HepG2 (cell line): ENCODE results near the gene TBL3. TPM values are rescaled to one million over a fixed set of nuclear protein-coding genes. Genes with fewer than 3 reads are reported as not detected.

Experiments
- CENPX ChIP-seq: sonication (generic); formaldehyde crosslinking; IDR thresholded peaks from 2 replicates; pipeline ENCODE4 v1.9.0; 2021; ENCODE audit warnings: mild to moderate bottlenecking, missing genetic modification reagents, moderate library complexity
- ELF1 ChIP-seq: sonication (generic); formaldehyde crosslinking; IDR thresholded peaks from 2 replicates; pipeline ENCODE4 v1.4.0; 2020; ENCODE audit warnings: missing genetic modification reagents
- FUBP1 ChIP-seq: sonication (generic); formaldehyde crosslinking; IDR thresholded peaks from 2 replicates; pipeline ENCODE4 v1.5.1; 2020; ENCODE audit warnings: missing genetic modification reagents, mild to moderate bottlenecking, borderline replicate concordance
- MXD4 ChIP-seq: IDR thresholded peaks from 2 replicates; pipeline ENCODE4 v1.6.1; 2016; ENCODE audit warnings: mild to moderate bottlenecking, missing biosample characterization, missing genetic modification reagents
- REPIN1 ChIP-seq: sonication (generic); formaldehyde crosslinking; IDR thresholded peaks from 2 replicates; pipeline ENCODE4 v1.8.0; 2022; ENCODE audit warnings: missing genetic modification reagents, low read depth, mild to moderate bottlenecking, borderline replicate concordance
- TCF7 ChIP-seq: sonication (generic); IDR thresholded peaks from 2 replicates; pipeline ENCODE4 v1.6.1; 2016; ENCODE audit warnings: antibody characterized with exemption, low read depth
- THYN1 ChIP-seq: sonication (generic); formaldehyde crosslinking; IDR thresholded peaks from 2 replicates; pipeline ENCODE4 v1.8.1; 2023; ENCODE audit warnings: low read depth, mild to moderate bottlenecking, moderate library complexity, missing genetic modification reagents, borderline replicate concordance
- ZNF251 ChIP-seq: sonication (generic); formaldehyde crosslinking; IDR thresholded peaks from 2 replicates; pipeline ENCODE4 v1.9.0; 2021; ENCODE audit warnings: mild to moderate bottlenecking, missing genetic modification reagents
- ZNF253 ChIP-seq: sonication (generic); formaldehyde crosslinking; IDR thresholded peaks from 2 replicates; pipeline ENCODE4 v1.8.0; 2022; ENCODE audit warnings: mild to moderate bottlenecking, missing genetic modification reagents, borderline replicate concordance
- ZNF678 ChIP-seq: sonication (generic); formaldehyde crosslinking; IDR thresholded peaks from 2 replicates; pipeline ENCODE4 v1.4.0; 2020; ENCODE audit warnings: mild to moderate bottlenecking, missing genetic modification reagents
- polyA plus RNA-seq, 8 experiments: library from polyadenylated mRNA; depleted of rRNA in 3 of 8; stranded (reverse) in 7 of 8; unstranded in 1 of 8; fragments of >200 nt; fragmentation: Illumina TruSeq in 4 of 8; extraction: Trizol in 4 of 8; gene quantifications; 2 replicates each; pipeline versions ENCODE4 v1.2.1 to v1.2.3, GENCODE V29; 2011 to 2016; ENCODE audit warnings: low read depth in 4 of 8, missing spikeins in 1 of 8, mixed read lengths in 1 of 8; ENCODE audit not compliant: insufficient read depth in 1 of 8
- total RNA-seq, 5 experiments: library from RNA; depleted of rRNA; stranded (reverse); fragments of >200 nt; fragmentation: Illumina TruSeq; extraction: Trizol; gene quantifications; 2 replicates each; pipeline ENCODE4 v1.2.3, GENCODE V29; 2016; ENCODE audit warnings: low read depth in 1 of 5
- TF ChIP-seq, protein P1 (sequence below), 2 experiments: fragments of 450-650 bp in 1 of 2; sonication (generic) in 1 of 2; formaldehyde crosslinking in 1 of 2; IDR thresholded peaks; 2 replicates each; pipeline versions ENCODE4 v1.6.1 to v1.8.0; 2016 to 2022; ENCODE audit warnings: antibody characterized with exemption in 1 of 2, mild to moderate bottlenecking in 1 of 2, missing genetic modification reagents in 1 of 2
- TF ChIP-seq, protein P2 (sequence below): sonication (generic); formaldehyde crosslinking; IDR thresholded peaks from 2 replicates; pipeline ENCODE4 v1.5.1; 2020; ENCODE audit warnings: mild to moderate bottlenecking, missing genetic modification reagents, moderate library complexity

Gene TBL3
- total and polyA plus RNA-seq, 2 of the 13 experiments (the other 11 are each of a cell fraction or from before 2014, with no cell fraction given), result 16.8 to 38.0 TPM

DNA sequence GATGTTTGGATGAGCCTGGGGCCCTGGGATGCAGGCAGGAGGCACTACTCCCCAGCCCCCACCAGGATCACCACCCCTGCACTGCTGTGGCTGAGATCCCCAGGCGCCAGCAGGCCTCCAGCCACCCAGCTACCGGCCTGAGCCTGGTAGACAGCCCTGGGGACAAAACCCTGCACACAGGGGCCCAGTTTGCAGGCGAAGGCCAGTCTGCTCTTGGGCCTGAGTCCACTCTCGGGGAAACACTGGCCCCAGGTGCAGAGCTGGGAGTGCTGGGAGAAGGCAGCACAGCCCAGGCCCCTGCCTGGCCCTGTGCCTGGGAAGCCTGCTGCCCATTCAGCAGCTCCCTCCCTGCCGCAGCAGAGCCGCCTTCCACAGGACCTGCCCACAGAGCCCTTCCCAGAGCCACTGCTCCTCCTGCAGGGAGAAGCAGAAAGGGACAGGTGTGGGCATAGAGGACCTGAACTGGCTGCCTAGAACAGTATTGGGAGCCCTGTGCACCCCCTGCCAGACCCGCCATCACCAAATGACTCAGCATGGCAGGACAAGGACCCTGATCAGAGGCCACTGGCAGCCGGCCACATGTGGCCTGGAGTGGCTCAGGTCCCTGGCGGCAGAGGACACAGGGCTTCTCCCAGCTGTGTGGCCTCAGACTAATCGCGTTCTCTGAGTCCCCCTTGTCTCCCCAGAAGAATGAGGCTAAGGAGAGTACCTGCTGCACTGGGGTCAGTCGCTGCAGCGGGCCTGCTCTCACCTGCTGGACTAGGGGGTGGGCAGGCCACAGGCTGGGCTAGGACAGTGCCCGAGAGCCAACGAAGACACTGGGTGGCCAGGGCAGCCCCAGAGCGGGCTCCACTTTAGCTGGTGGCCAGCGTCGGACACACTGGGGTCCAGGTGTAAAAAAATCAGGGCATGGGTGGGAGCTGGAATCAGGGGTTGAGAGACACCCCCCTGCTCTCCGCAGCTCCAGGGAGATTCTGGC lies 39.5 kb upstream of the TBL3 start (continued):
- no peak for TF ChIP-seq ZNF251 (CRISPR knock-in tag)
- no peak for TF ChIP-seq MXD4 (CRISPR knock-in tag)
- no peak for TF ChIP-seq ZNF678
- TF ChIP-seq ZNF253 (CRISPR knock-in tag), result no peak; the same call in 1 of the 2 replicates
- TF ChIP-seq, protein P1, sequence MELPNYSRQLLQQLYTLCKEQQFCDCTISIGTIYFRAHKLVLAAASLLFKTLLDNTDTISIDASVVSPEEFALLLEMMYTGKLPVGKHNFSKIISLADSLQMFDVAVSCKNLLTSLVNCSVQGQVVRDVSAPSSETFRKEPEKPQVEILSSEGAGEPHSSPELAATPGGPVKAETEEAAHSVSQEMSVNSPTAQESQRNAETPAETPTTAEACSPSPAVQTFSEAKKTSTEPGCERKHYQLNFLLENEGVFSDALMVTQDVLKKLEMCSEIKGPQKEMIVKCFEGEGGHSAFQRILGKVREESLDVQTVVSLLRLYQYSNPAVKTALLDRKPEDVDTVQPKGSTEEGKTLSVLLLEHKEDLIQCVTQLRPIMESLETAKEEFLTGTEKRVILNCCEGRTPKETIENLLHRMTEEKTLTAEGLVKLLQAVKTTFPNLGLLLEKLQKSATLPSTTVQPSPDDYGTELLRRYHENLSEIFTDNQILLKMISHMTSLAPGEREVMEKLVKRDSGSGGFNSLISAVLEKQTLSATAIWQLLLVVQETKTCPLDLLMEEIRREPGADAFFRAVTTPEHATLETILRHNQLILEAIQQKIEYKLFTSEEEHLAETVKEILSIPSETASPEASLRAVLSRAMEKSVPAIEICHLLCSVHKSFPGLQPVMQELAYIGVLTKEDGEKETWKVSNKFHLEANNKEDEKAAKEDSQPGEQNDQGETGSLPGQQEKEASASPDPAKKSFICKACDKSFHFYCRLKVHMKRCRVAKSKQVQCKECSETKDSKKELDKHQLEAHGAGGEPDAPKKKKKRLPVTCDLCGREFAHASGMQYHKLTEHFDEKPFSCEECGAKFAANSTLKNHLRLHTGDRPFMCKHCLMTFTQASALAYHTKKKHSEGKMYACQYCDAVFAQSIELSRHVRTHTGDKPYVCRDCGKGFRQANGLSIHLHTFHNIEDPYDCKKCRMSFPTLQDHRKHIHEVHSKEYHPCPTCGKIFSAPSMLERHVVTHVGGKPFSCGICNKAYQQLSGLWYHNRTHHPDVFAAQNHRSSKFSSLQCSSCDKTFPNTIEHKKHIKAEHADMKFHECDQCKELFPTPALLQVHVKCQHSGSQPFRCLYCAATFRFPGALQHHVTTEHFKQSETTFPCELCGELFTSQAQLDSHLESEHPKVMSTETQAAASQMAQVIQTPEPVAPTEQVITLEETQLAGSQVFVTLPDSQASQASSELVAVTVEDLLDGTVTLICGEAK (IDR thresholded peaks at IDR 0.05), result no peak
- TF ChIP-seq, protein P1 (CRISPR knock-in tag; IDR thresholded peaks at IDR 0.05), result no peak
- no peak for TF ChIP-seq THYN1 (CRISPR knock-in tag)
- no peak for TF ChIP-seq ELF1 (CRISPR knock-in tag)
- TF ChIP-seq FUBP1 (CRISPR knock-in tag), result no peak
- TF ChIP-seq, protein P2, sequence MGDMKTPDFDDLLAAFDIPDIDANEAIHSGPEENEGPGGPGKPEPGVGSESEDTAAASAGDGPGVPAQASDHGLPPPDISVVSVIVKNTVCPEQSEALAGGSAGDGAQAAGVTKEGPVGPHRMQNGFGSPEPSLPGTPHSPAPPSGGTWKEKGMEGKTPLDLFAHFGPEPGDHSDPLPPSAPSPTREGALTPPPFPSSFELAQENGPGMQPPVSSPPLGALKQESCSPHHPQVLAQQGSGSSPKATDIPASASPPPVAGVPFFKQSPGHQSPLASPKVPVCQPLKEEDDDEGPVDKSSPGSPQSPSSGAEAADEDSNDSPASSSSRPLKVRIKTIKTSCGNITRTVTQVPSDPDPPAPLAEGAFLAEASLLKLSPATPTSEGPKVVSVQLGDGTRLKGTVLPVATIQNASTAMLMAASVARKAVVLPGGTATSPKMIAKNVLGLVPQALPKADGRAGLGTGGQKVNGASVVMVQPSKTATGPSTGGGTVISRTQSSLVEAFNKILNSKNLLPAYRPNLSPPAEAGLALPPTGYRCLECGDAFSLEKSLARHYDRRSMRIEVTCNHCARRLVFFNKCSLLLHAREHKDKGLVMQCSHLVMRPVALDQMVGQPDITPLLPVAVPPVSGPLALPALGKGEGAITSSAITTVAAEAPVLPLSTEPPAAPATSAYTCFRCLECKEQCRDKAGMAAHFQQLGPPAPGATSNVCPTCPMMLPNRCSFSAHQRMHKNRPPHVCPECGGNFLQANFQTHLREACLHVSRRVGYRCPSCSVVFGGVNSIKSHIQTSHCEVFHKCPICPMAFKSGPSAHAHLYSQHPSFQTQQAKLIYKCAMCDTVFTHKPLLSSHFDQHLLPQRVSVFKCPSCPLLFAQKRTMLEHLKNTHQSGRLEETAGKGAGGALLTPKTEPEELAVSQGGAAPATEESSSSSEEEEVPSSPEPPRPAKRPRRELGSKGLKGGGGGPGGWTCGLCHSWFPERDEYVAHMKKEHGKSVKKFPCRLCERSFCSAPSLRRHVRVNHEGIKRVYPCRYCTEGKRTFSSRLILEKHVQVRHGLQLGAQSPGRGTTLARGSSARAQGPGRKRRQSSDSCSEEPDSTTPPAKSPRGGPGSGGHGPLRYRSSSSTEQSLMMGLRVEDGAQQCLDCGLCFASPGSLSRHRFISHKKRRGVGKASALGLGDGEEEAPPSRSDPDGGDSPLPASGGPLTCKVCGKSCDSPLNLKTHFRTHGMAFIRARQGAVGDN (CRISPR knock-in tag), result peak; percentile 72
- no peak for TF ChIP-seq CENPX (CRISPR knock-in tag)
- TF ChIP-seq REPIN1 (CRISPR knock-in tag), result no peak; the same call in 1 of the 2 replicates
- TF ChIP-seq TCF7, result no peak
